GM20000 (cell line): ENCODE results near the gene HPS6.
A peak's percentile ranks its signal among the peaks of the same experiment; 100 is the strongest.

Source experiments
- DNase-seq: peaks from one replicate; pipeline ENCODE4 v3.0.0; 2012; ENCODE audit warnings: low spot score
- TF ChIP-seq, protein P1 (sequence below): IDR thresholded peaks from 2 replicates; pipeline ENCODE4 v1.5.1; 2012; ENCODE audit warnings: mild to moderate bottlenecking, control low read depth; ENCODE audit errors: extremely low read depth, missing control alignments

The HPS6 gene

DNA sequence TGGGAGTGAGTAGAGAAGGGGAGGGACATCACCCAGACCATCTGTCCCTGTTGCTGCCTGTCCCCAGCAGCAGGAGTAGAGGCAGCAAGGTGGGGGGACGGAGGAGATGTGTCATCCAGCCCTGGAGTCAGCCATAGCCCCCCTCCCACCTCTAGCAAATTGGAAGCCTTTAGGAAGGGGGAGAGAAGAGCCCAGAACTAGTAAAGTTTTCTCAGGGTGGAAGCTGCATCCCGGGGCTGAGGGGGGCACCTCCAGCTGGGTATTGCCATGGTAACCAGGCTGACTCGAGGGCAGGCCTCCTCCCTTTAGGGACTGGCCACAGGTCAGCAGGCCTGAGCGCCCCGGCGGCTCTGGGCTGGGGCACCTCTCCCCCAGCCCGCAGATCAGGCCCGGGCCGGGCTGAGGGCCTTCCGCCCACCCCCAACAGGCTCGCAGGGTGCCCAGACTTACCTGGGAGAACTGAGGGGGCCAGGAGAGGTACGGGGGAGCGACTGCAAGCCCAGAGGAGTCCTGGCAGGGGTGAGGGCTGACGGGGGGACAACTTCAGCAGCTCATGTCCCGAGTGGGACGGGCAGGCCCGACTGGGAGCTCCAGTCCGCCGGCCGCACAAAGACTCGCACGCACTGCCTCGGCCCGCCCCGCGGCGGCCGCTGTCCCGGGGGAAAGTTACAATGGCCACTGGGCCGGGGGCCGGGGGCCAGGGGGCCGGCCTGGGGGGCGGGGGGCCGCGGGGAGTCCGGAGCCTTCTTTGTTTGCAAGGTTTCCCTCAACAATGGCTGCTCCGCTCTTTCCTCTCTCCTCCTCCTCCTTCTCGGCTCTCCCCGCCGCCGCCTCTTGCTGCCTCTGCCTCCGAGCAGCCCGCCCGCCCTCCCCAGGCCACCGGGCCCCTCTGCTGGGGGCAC lies 49.1 kb downstream of the HPS6 start:
- TF ChIP-seq, protein P1, sequence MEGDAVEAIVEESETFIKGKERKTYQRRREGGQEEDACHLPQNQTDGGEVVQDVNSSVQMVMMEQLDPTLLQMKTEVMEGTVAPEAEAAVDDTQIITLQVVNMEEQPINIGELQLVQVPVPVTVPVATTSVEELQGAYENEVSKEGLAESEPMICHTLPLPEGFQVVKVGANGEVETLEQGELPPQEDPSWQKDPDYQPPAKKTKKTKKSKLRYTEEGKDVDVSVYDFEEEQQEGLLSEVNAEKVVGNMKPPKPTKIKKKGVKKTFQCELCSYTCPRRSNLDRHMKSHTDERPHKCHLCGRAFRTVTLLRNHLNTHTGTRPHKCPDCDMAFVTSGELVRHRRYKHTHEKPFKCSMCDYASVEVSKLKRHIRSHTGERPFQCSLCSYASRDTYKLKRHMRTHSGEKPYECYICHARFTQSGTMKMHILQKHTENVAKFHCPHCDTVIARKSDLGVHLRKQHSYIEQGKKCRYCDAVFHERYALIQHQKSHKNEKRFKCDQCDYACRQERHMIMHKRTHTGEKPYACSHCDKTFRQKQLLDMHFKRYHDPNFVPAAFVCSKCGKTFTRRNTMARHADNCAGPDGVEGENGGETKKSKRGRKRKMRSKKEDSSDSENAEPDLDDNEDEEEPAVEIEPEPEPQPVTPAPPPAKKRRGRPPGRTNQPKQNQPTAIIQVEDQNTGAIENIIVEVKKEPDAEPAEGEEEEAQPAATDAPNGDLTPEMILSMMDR, result no peak
- no peak for DNase-seq

DNA sequence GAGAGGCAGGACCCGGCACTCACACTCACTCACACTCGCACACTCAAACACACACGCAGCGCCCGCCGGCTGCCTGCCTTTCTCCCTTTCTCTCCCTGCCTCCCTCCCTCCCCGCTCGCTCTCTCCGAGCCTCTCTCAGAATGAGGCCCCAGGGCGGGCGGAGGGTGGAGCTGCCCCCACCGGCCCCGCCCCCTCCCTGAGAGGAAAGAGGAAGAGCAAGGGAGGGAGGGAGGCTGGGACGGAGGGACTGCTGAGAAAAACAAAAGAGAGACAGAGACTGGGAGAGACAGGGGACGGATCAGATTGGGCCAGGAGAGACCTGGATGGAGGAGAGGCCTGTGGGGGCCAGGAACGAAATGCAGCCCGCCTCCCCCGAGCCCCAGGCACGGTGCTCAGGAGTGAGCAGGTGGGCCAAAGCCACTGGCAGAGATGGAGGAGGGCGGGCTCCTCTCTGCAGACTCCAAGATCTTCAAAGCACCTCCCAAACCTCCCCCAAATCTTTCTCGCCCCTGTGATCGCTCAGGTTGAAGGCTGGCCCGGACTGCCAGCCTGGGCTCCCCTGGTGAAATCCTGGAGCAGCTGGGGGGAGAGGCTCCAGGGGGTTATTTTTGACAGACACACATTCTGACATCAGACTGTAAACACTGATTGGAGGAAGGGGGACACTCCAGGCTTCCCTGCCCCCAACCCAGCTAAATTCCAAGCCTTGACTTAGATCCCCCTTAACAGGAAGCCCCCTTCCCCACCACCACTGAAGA lies 49.9 kb downstream of the HPS6 start:
- TF ChIP-seq, protein P1, result no peak
- DNase-seq, result peak; percentile 93

DNA sequence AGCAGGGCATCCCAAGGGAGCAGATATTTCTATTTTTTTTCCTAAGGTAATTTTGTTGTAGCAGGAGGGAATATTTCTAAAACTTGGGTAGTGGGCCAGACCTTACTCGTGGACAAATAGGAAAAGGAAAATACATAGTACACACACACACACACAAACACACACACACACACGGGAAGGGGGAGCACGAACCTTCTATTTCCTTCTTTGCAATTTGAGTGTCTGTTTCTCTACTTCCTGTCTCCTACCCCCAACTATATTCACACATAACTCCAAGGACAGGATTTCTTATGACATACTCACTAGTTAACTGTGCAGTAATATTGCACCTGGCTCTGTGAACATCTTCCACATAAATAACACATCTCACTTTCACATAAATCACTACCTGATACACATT lies 50.6 kb downstream of the HPS6 start:
- no peak for DNase-seq
- TF ChIP-seq, protein P1, result no peak

- no peak for DNase-seq
Observed at GRCh38 chr10:102116656-102117055, 51.5 kb downstream of the HPS6 start.

More at GRCh38 chr10:102116656-102117055, 51.5 kb downstream of the HPS6 start:
- TF ChIP-seq, protein P1, result no peak
